ENCODE measurements around the gene PRKAG2.
A peak's percentile ranks its signal among the peaks of the same experiment; 100 is the strongest.
"Not testable (repeated sequence)": the region's sequence is repeated elsewhere in the genome, so short reads cannot be mapped to it uniquely, and the experiment has no call there.

The PRKAG2 gene

GRCh38 chr7:151883857-151884256, 6.9 kb upstream of the PRKAG2 start:
- no peak for DNase-seq

DNA sequence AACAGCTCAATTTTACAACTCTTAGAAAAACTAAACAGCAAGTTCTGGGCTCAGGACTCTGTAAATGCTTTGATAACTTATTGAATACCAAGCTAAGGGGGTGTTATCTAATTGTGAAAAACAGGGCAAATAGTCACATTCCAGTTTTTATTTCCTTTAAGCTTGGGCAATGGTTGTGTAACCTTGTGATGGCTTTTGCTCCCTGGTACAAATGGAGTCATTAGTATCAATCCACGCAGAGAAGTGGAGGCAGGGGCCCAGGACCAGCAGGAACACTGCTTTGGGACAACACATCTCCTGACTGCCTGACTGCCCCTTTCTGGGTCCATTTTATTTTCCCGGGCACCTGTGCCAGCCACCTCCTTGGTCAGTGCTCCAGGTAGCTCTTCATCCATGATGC, 5.8 kb upstream of the PRKAG2 start:
- DNase-seq, result no peak

DNA sequence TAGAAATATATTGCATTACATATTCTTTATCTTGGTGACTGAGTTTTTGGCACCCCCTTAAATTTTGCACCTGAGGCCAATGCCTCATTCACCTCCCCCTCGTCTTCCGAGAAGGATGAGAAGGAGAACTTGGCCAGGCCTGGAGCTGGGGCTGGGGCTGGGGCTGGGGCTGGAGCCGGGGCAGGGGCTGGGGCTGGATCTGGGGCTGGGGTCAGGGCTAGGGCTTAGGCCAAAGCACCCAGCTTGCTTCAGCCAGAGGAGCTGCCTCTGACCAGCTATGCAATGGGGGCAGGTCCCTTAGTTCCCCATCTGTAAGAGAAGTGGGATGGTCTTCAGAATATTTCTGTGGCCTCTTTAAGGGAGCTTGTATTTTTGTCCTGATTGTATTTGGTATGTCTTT, 3.8 kb upstream of the PRKAG2 start:
- DNase-seq, result no peak

- DNase-seq, result no peak
Observed at GRCh38 chr7:151877911-151878835, 1.3 kb upstream of the PRKAG2 start.

- peak; percentile 66 for DNase-seq
Observed at GRCh38 chr7:151875942-151876898, 695 bp downstream of the PRKAG2 start.

GRCh38 chr7:151874479-151874878, 2.4 kb downstream of the PRKAG2 start:
- not testable (repeated sequence) for DNase-seq

- no peak for DNase-seq
Observed at GRCh38 chr7:151873402-151873965, 3.4 kb downstream of the PRKAG2 start.

GRCh38 chr7:151872531-151873401, 4.1 kb downstream of the PRKAG2 start:
- DNase-seq, result no peak

DNA sequence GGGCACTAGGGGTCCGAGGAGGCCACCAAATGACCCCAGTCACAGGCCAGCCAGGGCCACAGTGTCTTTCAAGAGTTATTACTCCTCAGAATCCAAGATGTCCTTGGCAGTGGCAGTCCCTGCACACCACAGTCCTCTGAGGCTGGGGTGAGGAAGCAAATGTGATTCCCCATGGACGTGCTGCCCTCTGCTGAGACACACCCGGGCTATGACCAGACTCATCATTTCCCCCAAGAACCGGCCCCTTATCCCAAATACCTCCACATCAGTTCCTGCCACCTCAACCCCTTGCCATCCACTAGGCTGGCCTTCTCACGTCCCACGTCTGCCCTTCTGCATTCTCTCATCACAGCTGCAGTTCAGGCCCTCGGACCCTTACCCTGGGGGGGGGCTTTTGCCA, 5.0 kb downstream of the PRKAG2 start:
- no peak for DNase-seq

- no peak for DNase-seq
Observed at GRCh38 chr7:151871189-151871735, 5.7 kb downstream of the PRKAG2 start.

DNA sequence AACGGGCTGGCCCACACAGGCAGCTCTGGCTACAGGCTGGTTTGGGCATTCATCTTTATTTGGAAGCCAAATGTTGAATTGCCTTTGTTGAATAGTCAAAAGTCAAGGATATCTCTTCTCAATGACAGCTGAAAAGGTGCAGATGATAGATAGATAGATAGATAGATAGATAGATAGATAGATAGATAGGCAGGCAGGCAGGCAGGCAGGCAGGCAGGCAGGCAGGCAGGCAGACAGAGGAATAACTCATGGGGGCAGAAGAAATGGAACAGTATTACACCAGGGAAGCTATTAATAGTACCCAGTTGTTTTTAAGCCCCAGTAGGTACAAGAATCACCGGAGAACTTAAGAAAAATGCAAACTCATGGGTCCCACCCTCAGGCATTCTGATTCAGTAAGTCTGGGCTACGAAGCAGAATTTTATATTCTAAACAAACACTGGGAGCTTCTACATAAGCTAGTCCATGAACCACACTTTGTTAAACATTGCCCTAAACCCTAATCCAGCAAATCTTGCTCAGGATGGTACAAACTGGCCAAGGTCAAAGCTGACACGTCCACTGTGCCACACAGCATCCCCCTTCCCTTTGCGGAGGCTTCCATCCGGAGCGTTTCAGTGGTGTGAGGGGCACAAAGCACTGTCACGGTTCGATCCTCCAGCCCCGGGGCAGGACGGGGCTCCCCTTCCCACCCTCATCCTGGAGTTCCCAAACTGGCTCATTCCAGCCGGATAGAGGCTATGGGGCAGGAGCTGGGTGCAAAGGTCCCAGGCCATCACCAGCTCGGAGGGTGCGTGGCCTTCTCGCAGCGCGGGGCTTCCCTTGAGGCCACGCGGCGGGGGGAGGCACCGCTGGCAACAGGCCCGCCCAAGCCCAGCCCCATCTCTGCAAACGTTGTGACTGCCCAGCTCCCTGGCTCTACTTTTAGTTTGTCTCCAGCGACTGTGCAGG, 6.7 kb downstream of the PRKAG2 start:
- no peak for DNase-seq

GRCh38 chr7:151869455-151869854, 7.5 kb downstream of the PRKAG2 start:
- DNase-seq, result no peak

DNA sequence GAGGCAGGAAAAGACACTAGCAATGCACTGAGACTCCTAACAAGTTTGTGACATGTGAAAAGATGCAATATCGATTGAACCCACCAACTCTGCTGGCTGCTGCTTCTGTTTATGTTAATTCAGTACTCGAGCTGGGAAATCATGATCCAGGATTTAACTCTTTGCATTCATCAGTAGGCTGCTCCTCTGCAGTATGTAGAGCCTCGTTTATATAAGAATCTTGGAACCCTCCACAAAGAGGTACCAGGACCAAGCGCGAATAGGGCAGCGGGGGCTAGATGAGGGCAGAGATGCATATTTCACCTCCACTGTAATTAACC, 7.8 kb downstream of the PRKAG2 start:
- DNase-seq, result no peak

GRCh38 chr7:151868396-151869108, 8.4 kb downstream of the PRKAG2 start:
- no peak for DNase-seq

- no peak for DNase-seq
Observed at GRCh38 chr7:151867912-151868311, 9.0 kb downstream of the PRKAG2 start.

- DNase-seq, result no peak
Observed at GRCh38 chr7:151866761-151867655, 9.9 kb downstream of the PRKAG2 start.

DNA sequence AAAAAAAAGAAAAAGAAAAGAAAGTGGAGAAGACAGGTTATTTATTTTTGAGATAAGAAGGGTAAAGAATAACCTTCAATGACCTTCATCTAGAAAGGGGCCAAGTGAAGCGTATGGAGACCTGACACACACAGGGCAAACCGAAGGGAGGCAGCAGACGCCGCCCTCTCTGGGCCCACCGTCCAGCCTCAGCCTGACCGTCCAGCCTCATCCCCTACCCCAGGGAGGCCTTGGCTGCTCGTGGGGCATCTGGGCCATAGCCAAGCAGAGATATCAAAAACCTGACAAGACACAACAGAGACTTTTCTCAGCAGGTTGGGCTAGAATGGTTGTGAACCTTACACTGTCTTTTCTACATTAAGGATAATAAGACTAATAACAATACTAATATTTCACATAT, 10.9 kb downstream of the PRKAG2 start:
- DNase-seq, result no peak

DNA sequence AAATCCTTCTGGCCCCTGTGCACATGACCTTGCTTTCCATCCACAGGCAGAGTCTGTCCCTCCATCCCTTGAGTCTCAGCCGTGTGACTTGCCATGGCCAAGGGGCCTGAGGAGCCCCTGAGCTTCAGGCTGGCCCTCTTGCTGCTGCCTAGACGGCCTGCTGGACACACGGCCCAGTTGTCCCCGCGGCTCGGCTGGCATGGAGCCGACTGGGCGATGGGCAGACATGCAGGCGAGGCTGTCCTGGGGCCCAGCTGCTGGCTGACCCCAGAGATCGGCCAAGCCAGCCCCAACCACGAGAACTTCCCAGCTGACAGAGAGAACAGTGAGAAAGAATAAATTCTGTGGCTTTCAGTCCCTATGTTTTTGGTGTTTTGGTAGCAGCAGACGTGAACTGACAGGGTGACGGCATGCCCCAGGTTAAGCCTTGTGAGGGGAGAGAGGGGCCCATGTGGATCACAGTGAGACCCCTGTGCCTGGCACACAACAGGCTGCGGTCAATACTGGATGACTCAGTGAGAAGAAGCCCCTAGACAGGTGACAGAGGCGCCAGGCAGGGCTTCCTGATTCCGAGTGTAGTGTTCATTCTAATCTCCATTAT, 11.7 kb downstream of the PRKAG2 start:
- DNase-seq, result no peak

- no peak for DNase-seq
Observed at GRCh38 chr7:151864561-151864960, 12.4 kb downstream of the PRKAG2 start.
